NCI-H1092 (cell line): ENCODE data around the gene RAD51B.
"Not testable (repeated sequence)": the region's sequence is repeated elsewhere in the genome, so short reads cannot be mapped to it uniquely, and the experiment has no call there.

ENCODE experiments used
- DNase-seq: peaks from one replicate; lab custom pipeline; 2025; lab: John Stamatoyannopoulos, UW

RAD51B gene

DNA sequence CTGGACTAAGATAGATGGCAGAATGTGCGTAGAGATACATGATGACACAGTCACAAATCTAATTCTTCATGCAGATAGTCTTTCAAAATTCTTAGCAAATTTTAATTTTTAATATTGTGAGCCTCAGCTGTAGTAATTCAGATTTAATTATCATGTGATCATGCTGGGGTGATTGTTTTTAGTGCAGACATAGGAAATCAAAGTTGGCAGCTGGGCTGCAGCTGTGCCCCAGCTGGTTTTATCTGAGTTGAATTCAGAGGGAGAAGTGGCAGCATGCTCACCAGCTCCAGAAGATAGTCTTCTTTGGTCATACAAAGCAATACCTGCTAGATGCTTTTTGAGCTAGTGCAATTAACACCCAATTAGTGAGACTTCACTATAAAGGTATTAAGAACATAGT, 292.9 kb downstream of the RAD51B start:
- DNase-seq: no peak

GRCh38 chr14:68113343-68113930, 293.9 kb downstream of the RAD51B start:
- no peak for DNase-seq

GRCh38 chr14:68115952-68116351, 296.4 kb downstream of the RAD51B start:
- not testable (repeated sequence) for DNase-seq

DNA sequence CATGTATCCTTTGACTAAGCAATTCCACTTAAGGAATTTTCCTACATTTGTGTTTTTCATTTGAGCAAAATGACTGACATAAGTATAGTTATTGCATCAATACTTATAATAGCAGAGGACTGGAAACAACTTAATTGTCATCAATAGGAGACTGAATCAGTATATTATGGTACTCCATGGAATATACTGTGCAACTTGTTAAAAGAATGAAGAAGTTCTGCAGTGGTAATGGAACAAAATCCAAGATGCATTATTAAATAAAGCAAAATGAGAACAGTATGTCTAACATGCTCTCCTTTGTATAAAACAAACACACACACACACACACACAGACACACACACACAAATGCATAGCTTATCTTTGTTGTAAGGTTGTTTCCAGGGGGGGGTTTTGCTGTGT, 303.1 kb downstream of the RAD51B start:
- no peak for DNase-seq

DNA sequence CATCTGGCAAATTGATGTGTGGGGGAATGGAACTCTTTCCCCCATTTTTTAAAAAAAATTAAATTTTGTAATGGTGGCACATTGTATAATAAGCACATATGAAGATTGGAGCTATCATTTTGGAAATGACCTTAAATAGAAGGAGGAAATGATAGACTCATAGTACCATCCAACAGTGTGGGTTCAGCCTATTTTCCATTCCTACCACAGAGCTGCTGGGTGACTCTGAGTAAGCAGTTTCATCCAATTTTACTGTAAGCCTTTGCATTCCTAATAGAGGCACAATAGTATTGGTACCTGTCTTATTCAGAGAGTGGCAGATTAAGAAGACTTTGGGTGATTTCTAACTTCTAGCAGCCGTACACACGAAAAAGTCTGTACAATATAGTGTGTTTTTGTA, 304.5 kb downstream of the RAD51B start:
- no peak for DNase-seq

DNA sequence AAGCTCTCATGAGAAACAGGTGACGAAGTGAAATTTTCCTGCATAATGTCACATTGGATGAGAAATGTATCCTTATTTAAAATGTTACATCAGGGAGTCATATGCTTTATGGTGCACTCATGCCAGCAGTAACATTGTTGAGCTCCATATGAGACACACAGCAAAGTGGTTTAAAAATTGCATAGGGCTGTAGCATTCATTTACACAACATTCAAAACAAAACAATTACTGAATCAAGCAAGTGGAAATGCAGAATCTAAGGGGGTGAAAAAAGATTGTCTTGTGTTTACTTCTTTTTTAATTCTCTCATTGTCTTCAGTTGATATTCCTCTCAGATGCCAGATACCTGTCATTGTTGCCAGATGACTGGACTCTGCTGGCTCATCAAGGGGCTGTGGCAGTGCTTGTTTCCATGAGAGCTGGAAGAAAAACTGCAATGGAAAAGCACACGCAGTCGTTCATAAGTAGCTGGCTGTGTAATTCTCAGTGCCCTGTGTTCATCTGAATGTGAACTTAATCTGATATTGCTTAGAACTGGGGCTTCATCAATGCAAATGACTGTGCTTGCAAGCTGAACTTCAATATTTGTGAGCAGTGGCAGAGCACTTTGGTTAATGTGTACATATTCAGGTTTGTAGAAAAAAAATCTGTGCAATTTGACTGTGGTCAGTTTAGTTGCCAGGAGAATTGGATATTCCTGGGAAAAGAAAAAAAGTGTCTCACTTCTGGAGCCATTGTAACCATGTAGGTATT, 305.6 kb downstream of the RAD51B start:
- no peak for DNase-seq

DNA sequence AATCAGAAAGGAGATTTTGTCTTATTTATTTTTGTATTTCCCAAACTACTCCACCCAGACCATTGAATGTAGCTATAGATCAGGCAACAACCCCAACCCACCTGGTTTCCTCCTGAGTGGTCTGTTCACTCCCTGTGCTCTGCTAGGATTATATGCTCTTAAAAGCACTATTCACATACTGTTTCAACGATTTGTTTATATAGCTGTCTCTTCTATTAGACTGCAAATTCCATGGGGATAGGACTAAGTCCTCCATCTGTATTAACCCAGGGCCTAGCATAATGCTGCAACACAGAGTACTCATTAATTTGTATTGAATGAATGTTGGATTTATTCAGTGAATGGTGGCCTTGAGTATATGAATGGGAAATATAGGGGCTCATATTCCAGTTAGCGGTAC, 307.6 kb downstream of the RAD51B start:
- DNase-seq: no peak

GRCh38 chr14:68131907-68132306, 312.3 kb downstream of the RAD51B start:
- DNase-seq: no peak

GRCh38 chr14:68132563-68133121, 313.1 kb downstream of the RAD51B start:
- no peak for DNase-seq

GRCh38 chr14:68133856-68134255, 314.3 kb downstream of the RAD51B start:
- DNase-seq: no peak

DNA sequence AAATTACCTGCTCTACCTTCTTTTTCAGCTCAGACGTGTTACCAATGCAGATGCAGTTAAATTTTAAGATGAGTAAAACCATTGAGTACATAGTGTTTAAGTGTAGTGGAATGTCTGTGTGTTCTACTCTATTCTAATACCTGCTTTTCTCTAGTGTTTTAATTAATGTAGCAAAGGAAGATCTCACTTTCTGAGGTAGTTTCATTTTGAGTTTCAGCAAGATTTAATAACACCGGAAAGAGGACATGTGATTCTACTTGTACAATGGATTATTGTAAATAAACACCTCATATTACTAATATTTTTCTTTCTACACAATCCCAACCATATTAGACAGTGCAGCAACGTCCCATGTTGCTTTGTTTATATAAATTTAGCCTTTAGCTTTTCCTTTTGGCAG, 315.4 kb downstream of the RAD51B start:
- no peak for DNase-seq

DNA sequence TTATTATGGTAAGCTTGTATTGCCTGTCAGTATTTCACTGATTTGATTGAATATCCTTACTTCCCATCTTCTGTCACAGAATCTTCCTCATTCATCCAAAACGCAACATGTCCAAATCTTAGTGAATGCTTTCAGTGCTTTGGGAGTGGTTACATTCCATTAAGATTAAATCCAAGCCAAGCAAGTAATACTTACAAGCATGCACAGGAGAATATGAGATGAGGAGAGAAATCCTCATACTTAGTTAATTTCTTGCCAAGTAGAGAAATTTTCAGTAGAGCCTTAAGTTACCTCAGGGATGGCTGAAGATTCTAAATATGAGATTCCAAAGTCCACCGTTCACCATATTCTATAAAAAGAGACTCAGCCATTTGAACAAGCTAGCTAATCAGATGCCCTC, 316.0 kb downstream of the RAD51B start:
- DNase-seq: no peak

DNA sequence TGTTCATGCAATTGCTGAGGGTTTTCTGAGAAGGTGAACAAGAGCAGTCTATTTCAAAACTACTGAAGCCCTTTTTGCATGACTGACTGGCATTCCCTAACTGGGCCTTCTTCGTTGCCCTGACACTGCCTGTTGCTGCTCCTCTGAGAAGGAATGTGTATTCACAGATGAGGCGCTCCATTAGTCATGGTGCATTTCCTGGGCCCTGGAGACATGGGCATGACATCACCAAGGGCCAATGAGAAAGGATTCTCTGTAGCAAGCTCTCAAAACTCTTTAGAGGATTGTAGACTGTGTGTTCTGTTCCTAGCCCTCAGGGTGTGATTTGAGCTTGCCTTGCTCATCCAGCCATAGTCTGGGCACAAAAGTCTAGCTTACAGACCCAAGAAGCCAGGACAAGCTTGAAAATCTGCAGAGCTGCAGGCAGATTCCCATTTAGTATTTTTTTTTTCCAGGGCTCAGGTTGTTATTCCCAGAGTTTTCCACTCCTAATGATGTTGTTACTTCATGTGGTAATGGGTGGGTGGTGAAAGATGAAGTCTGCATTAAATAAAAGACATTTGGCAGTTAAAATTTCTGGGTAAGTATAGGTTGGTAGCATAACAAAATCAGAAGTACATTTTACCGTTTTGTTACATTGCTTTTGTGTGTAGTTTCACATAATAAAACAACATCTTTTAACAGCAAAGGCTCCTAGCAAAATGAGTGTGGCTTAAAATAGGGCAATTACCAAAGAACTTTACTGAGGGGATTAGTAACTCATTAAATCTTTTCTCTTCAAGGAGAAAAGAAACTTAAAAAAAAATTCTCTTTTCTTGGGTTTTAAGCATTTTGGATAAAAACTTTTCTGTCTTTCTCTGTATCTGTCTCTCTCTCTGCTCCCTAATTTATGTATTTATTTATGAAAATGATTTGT, 318.4 kb downstream of the RAD51B start:
- no peak for DNase-seq

DNA sequence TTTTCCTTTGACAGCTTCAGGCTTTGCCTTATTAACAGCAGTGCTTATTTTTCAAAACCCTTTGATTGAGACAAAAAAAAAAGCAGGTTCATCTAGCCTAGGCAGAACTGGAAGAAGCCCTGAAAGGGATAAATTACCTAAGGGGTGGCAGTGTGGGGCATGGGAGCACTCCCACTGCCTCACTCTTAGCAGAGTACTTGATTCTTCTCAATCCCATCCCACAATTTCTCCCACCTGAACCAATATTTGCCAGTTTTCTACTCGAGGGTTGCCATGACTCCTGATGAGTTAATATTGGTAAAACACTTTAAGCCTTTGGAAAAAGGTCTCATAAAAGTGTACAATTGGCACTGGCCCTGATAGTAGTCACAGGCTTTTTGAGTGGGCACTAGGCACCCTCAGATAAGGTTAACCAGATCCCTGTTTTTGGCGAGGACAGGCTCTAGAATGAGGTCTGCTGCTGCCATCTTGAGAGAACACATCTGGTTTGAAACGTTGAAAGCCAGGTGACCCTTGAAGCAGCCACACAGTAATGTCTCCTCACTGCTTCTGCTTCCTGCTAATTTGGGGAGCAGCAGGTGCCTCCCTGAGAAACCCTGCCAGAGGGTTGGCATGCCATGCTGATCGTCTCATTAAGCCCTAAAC, 320.0 kb downstream of the RAD51B start:
- DNase-seq: peak; percentile 89

- DNase-seq: peak; percentile 22
Observed at GRCh38 chr14:68140076-68140741, 320.6 kb downstream of the RAD51B start.

GRCh38 chr14:68140806-68141205, 321.2 kb downstream of the RAD51B start:
- no peak for DNase-seq

GRCh38 chr14:68141281-68142088, 321.9 kb downstream of the RAD51B start:
- DNase-seq: no peak

- peak; percentile 50 for DNase-seq
Observed at GRCh38 chr14:68143341-68143841, 323.8 kb downstream of the RAD51B start.

DNA sequence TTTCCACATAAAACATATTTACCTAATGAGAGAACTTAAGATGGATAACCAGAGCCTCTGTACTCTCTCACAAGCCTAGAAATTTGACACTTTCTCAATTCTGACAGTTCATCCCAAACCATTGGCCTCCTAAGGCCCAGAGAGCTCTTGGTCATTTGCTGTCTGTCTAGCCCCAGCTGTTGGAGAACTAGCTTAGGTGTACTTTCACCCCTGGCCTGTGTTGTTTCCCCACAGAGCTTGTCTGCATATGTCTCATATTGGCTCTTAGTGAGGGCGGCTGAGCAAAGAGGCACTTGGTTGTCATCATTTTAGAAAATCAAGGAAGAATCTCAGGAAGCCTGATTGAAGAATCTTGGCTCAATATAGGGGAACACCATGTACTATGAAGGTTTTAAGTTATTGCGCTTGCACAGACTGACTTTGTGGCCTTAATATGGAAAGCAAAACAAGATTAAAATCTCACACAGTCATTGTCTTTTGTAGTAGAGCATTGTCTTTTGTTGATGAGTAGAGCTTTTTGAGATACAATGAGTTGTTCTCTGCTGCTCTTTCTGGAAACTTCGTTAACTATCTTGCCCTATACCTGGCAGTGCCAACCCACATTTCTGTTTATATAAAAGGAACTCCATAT, 324.6 kb downstream of the RAD51B start:
- DNase-seq: no peak

DNA sequence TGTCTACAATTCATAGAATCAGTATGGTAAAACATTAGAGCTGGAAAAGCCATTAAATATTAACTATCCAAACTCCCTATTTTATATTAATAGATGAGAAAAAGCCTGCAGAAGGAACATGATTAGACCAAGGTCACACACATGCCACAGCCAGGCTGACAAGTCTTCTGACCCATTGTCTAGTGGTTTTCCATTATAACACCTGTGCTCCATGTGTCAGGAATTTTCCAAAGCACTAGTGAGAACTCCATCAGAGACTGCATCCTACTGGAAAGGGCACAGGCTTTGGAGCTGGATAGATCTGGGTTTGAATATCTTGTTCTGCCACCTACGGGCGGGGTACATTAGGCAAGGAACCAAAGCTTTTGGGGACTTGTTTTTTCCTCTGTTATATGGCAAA, 325.5 kb downstream of the RAD51B start:
- no peak for DNase-seq
